Measurements from ENCODE around the gene SEC61B.

Gene SEC61B

GRCh38 chr9:99262949-99263418, 40.9 kb downstream of the SEC61B start:
- intact Hi-C loops (cut with DNase I): no loop called here
- no peak for DNase-seq

GRCh38 chr9:99264070-99264680, 42.1 kb downstream of the SEC61B start:
- DNase-seq: no peak
- intact Hi-C loops (cut with DNase I): no loop called here

GRCh38 chr9:99265691-99266090, 43.6 kb downstream of the SEC61B start:
- DNase-seq: no peak
- intact Hi-C loops (cut with DNase I): no loop called here

DNA sequence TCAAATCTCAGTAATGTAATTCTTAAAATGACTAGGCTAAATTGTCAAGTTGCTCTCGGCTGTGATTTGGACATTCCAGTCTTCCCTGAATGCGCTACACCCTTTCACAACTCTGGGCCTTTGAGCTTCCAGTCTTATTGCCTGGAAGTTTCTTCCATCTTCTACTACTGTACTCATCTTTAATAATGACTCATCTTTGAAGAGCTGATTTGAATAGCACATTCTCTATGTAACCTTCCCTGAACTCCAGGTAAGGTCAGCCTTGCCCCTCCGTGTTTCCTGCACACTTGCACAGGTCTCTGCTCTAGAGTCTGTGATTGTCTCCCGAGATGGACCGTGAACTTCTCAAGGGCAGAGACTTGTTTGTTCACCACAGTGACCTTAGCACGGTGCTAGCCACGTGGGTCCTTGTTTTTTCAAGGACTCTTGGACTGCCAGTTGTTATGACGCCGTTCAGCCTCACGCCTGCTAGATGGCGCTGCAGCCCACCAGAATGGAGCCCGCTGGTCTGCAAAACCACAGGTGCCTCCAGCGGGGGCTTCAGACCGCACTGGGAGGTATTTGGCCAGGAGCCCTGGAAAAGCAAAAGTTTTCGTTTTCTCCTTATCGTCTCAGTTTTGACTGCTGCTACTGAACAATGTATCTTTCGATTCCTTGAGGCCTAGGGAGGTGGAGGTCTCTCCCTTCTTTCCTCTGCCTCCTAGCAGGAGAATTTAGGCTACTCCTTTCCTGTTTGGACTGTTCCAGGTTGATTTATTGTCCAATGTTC, 44.4 kb downstream of the SEC61B start:
- DNase-seq: peak; percentile 58 to 89 (median 78)
- intact Hi-C loops (cut with DNase I): no loop called here

GRCh38 chr9:99269416-99269815, 47.3 kb downstream of the SEC61B start:
- no peak for DNase-seq
- intact Hi-C loops (cut with DNase I): no loop called here

GRCh38 chr9:99270491-99270890, 48.4 kb downstream of the SEC61B start:
- DNase-seq: no peak
- intact Hi-C loops (cut with DNase I): no loop called here

GRCh38 chr9:99272836-99273235, 50.8 kb downstream of the SEC61B start:
- intact Hi-C loops (cut with DNase I): no loop called here
- no peak for DNase-seq

DNA sequence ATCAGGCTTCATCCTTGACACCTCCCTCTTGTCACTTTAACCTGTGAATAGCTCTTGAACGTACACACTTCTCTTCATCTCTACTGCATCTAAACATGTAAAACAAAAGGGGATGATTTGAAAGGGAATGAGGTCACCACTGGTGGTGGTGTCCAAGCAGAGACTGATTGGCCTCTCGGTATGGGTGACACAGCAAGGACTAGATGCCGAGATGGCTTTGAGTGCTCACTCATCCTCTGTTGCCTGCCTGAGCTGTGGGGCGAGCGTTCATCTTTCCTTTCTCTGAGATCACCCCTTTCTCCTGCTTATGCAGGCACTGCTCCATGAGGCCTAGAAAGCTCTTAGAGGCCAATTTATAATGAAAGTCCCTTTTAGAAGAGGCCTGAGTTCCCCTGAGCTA, 51.9 kb downstream of the SEC61B start:
- DNase-seq: no peak

DNA sequence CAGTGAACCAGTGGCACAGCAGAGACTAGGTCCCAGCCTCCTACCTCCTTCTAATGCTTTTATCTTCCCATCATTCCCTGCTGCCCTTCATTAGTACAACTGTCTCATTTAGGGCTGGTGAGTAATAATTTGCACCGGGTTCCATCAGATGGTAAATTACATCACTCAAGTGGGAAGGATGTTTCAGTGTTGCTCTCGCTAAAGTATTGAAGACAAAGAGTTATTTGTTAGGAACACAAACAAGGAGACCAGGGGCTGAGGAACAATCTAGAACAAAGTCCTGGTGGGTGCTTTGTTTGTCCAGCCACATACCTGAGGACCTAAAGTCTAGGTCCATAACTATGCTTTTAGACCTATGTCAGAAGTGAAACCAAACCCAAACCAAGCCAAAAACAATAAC, 52.4 kb downstream of the SEC61B start:
- no peak for DNase-seq
- intact Hi-C loops (cut with DNase I): no loop called here

More for the DNA sequence above, 51.9 kb downstream of the SEC61B start:
- intact Hi-C loops (cut with DNase I): no loop called here
